GM12892 (cell line): ENCODE data around the gene CIB2.

ENCODE experiments used
- DNase-seq: peaks from one replicate; pipeline ENCODE4 v3.0.0; 2011; ENCODE audit not compliant: insufficient read length
- FAIRE-seq: peaks from 2 replicates; lab custom pipeline; 2011; peaks lifted over from hg19 to GRCh38; lab: Jason Lieb, UNC
- POLR2A ChIP-seq: IDR thresholded peaks from 2 replicates; pipeline ENCODE4 v1.6.1; 2011; ENCODE audit warnings: low read depth, low read length, control low read depth
- POLR2AphosphoS5 ChIP-seq: IDR thresholded peaks from 2 replicates; pipeline ENCODE4 v1.6.1; 2011; ENCODE audit warnings: low read depth, low read length, control low read depth
- TAF1 ChIP-seq: IDR thresholded peaks from 2 replicates; pipeline ENCODE4 v1.6.1; 2011; ENCODE audit warnings: low read depth, mild to moderate bottlenecking, control low read depth, low read length, borderline replicate concordance

The CIB2 gene

DNA sequence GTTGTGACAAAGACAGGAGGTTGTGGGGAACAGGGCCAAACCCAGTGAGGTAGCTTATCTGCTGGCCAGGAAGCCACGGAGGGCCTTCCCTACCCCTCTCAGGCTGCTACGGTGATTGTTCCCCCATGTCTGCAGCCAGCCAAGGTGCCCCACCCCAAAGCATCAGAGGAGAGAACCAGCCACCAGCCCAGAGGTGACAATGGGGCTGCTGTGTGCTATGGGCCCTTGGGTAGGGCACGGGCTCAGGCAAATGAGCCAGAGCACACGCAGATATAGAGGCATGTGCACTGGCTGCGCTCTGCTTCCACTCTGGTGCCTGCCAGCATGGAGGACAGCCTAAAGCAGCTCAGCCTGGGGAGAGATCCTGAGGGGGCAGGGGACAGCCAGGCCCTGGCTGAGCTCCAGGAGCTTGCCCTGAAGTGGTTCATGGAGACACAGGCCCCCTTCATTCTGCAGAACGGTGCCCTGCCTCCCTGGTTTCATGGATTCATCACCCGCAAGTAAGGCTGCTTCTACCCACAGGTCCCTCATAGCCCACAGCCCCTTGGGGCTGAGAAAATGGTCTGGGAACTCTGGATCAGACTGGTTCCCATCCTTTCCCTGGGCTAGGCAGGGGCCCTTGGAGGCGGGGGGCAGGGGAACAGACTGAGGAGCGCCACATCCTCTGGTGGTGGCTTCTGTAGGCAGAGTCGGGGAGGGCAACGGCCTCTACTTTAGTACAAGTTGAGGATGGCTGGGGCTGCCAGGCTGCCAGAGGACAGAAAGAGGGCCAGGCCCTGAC, 38.8 kb downstream of the CIB2 start, which contains the start of gene SH2D7:
Gene SH2D7 (plus strand): TSS at position 301 of the 781 bp plus-strand sequence. CDS start 24 bp downstream, at position 325.
- no peak for FAIRE-seq
- DNase-seq, result no peak
- TF ChIP-seq POLR2AphosphoS5, result no peak
- no peak for TF ChIP-seq POLR2A
- no peak for TF ChIP-seq TAF1

DNA sequence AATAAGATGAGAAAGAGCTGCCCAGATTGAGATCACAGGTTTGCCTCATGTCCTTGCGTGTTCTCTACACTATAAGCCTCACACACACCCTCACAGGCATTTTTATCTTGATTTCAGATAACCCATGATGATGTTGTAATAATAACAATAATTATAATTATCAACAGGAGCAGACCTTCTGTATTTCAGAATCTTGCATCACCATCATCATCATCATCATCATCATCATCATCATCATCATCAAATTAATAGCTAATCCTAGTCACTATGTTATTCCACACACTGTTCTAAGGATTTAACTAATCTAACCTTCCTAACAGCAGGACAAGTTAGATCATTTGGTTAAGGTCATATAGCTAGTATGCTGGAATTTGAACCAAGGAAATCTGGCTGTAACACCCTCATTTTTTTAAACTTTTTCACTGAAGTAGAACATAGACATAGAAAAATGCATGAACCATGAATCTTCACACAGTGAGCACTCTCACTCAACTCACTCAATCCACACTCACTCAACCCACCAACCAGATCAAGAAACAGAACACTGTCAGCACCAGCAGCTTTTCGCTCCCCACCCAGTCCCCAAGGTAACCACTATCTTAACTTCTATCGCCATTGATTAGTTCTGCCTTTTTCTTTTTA, 40.7 kb downstream of the CIB2 start:
- DNase-seq, result no peak
- no peak for TF ChIP-seq TAF1
- TF ChIP-seq POLR2A, result no peak
- TF ChIP-seq POLR2AphosphoS5, result no peak
- no peak for FAIRE-seq

DNA sequence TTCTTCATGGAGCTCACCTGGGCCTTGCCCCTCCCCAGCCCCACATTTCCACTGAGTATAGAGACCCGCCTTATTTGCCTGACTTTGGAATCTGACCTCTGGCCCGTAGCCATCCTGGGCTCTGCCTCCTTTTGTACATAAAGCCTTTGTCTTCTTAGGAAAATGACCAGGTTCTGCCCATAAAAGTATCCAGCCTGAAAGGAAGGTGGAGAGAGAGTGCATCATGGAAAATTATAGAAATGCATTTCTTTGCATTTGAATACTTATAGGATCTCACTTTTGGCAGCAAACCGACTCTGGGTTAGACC, 42.5 kb downstream of the CIB2 start:
- TF ChIP-seq POLR2A (no peak), TAF1 (no peak), POLR2AphosphoS5 (no peak)
- no peak for FAIRE-seq
- DNase-seq, result no peak

DNA sequence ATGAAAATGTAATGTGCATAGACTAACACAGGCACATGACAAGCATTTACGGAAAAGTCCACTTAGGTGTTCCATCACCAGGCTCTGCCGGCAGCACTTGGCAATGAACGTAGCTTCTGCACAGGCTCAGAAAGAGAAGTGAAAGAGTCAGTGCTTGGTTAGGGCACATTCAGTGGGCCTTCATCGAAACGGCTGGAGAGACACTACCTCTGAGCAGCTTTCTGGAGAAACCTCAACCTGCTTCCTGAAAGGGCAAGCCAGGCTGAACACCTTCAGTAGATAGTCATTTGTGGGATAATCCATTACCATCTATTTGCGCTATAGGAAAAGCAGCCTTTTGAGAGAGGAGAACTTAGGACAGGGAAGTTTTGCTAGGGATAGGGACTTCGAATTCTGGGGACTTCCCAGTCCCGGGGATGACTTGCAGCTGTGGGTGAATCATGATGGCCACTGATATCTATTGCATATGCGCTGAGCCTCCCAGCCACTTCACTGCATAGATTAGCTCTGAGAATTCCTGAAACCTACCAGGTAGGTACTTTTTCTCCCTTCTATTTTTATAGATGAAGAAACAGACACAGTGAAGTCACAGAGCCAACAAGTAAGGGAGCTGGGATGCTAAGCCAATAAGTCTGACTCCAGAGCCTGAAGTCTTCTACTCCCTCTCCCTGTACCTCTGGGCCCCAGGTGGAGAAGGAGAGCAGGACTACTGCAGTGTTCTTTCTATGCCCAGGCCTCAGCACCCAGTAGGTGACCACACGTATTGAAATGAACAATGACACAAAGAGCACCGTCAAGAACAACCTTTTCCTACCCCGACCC, 43.1 kb downstream of the CIB2 start:
- TF ChIP-seq TAF1 (no peak), POLR2A (no peak)
- no peak for DNase-seq
- peak; percentile 81 for FAIRE-seq

DNA sequence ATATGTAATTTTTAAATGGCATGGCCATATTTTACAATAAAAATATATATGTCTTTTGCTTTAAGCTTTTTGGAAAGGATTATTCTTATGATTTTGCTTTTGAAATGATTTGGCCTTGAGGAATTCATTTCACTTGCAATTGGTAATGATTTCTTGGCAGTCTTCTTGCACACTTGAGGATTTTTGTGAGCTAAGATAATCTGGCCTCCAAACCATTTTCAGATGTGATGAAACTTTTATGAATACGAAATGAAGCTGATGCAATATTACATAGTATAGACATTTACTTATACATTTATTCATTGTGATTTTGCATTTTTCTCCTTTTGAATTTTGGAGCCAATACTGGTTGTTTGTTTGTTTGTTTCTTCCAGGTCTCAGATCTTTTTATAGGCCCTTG, 45.3 kb downstream of the CIB2 start:
- no peak for DNase-seq
- TF ChIP-seq POLR2A (no peak), TAF1 (no peak), POLR2AphosphoS5 (no peak)
- no peak for FAIRE-seq

DNA sequence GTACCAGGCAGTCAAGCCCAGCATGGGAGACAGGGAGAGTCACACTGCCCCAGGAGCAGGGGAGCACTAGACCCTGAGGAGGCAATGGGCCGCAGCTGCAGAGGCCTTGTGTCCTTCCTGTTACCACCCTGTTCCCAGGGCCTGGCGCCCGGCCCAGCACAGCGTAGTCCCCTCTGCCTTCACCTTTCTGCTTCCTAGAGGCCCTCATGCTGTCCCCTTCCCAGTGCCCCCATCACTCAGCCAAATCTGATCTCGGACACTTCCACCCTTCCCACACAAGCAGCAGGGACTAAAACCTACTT, 46.8 kb downstream of the CIB2 start:
- TF ChIP-seq POLR2A (no peak), POLR2AphosphoS5 (no peak), TAF1 (no peak)
- FAIRE-seq, result no peak
- DNase-seq, result no peak

DNA sequence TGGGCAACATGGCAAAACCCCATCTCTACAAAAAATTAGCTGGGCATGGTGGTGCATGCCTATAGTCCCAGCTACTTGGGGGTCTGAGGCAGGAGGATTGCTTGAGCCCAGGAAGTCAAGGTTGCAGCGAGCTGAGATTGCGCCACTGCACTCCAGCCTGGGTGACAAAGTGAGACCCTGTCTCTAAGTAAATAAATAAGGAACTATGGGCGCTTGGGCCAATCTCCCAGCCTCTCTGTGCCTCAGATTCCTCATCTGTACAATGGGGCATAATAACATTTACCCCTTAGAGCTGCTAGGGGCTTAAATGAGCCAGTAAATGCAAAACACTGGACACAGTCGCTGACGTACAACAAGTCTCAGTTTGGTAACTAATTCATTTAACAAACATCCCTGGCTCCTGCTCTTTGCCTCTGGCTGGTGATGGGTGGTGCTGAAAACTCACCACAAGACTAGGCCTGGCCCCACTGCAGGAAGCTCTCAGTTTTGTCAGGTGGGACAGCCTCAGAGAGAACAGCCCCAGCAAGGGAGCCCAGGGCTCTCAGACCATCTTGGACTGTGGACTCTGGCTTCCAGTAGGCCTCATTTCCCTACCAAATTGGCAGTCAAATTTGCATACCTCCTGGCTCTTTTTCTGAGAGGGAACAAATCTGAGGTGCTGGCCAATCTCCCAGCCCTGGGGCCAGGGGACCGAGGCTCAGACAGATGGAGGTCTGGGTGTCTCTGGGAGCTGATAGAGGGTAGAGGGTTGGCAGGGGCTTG, 47.4 kb downstream of the CIB2 start:
- TF ChIP-seq TAF1 (no peak), POLR2AphosphoS5 (no peak), POLR2A (no peak)
- peak; percentile 48 for DNase-seq
- no peak for FAIRE-seq

DNA sequence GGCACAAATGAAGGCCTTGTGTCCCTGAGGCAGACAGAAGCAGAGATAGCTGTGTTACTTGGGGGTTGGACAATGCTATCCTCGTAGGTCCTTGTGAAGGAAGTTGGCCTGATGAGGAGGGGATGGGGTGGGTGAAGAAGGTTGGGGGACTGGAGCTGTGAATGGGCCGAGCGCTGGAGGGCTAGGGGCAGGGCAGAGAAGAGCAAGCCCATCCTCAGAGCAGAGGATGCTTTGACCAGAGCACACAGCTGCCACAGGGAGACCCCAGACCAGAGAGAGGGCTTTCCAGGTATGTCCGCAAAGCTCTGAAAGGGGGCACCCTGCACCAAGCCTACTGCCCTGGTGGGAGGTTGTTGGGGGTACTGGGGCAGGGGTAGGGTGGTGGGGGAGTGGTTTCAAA, 48.1 kb downstream of the CIB2 start:
- DNase-seq (no peak), FAIRE-seq (no peak)
- TF ChIP-seq POLR2A (no peak), POLR2AphosphoS5 (no peak), TAF1 (no peak)

DNA sequence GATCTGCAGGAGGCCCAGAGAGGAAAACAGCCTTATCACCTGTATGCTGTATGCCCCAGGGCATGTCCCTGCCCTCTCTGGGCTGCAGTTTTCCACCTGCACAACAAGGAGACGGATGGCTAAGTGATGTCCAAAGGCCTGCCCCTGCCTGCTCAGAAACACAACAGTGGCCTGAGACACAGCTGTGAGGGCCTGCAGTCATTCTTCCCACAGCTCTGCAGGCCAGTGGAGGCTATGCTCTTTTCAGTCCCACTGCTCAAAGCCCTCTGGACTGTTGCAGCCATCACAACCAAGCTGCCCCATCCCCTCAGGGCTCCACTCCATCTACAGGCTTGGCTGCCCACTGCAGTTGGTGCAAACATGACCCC, 48.5 kb downstream of the CIB2 start:
- no peak for TF ChIP-seq POLR2AphosphoS5
- no peak for TF ChIP-seq TAF1
- no peak for TF ChIP-seq POLR2A
- no peak for DNase-seq
- no peak for FAIRE-seq

DNA sequence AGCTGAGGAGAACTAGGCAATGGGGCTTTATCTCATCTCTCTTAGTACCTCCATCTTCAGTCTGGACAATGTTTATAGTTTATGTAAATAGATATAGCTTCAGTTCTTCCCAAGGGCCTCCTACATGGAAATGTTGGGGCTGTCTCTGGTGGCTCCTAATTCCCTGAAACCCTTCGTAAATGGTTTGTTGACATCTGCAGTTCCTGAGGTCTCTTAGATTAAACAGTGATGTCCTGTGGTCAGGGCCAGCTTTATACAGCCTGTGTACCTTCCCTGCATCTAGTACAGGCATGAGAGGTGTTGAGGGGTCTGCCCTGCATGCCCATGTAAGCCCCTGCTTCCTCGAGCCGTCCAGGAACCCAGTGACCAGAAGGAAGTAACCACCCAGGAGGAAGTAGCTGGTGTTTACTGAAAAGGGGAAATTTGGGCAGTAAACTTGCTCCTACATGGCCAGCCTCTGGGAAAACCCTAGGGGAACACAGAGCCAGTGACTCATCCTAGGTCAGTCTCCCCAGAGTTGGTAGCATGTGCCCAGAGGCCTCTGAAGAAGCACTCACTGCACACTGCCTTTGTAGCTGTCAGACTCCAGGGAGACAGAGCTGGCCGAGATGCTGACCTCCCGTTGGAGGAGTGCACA, 49.0 kb downstream of the CIB2 start:
- DNase-seq (no peak), FAIRE-seq (no peak)
- no peak for TF ChIP-seq POLR2A
- no peak for TF ChIP-seq TAF1

DNA sequence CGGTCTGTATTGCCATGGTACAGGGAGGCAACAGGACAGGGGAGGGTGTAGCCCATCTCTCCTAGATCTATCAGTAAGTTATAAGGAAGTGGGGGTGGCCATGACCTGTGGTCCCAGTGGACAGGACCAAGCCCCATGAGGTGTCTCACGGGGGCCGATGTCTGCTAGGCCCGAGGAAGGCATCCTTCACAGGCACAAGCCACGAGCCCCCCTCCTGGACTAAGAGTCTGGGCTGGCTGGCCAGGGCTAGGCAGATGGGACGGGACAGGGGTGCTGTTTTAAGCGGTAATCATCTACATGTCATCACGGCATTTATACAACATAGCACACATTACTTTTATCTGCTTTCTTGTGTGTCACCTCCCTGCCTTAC, 51.2 kb downstream of the CIB2 start:
- TF ChIP-seq POLR2AphosphoS5, result no peak
- TF ChIP-seq TAF1, result no peak
- no peak for TF ChIP-seq POLR2A
- DNase-seq (no peak), FAIRE-seq (no peak)
